CD4-positive, alpha-beta T cell (primary cell): ENCODE data around the gene TMEM94. TPM values are rescaled to one million over a fixed set of nuclear protein-coding genes. Genes with fewer than 3 reads are reported as not detected.

ENCODE experiments used
- ATAC-seq: fragments of 200-7000 bp; cut with Tn5 transposase; one replicate; pipeline ENCODE4 v1.10.0; 2022; ENCODE audit warnings: mild to moderate bottlenecking; ENCODE audit not compliant: poor library complexity
- CTCF ChIA-PET: fragments of 350-600 bp; sonication (Branson Sonifier 250); formaldehyde crosslinking; loops from one replicate; lab custom pipeline; 2021; ENCODE audit warnings: antibody characterized with exemption, inconsistent platforms; lab: Charles Lee
- POLR2A ChIA-PET: fragments of 350-600 bp; sonication (Branson Sonifier 250); formaldehyde crosslinking; loops from one replicate; lab custom pipeline; 2021; ENCODE audit warnings: antibody characterized with exemption, inconsistent platforms; lab: Charles Lee
- DNase-seq, 14 experiments: peaks; one replicate each; pipeline ENCODE4 v3.0.0-alpha.2; 2013 to 2020; ENCODE audit warnings: mixed read lengths in 2 of 14
- H3K27ac ChIP-seq, 2 donors: one replicate each; pipeline versions ENCODE4 v1.5.1 to v1.7.0; 2013; ENCODE audit warnings: low read length in 2 of 2, low read depth in 1 of 2, mild to moderate bottlenecking in 1 of 2
- H3K27me3 ChIP-seq, 2 experiments: 1 replicate in 1 of 2; 2 replicates in 1 of 2; pipeline versions ENCODE4 v1.6.1 to v1.7.0; 2013; ENCODE audit warnings: low read length in 2 of 2, control low read depth in 1 of 2, mild to moderate bottlenecking in 1 of 2, moderate library complexity in 1 of 2; ENCODE audit not compliant: insufficient read depth in 2 of 2, control insufficient read depth in 1 of 2
- H3K36me3 ChIP-seq: one replicate; pipeline ENCODE4 v1.6.1; 2013; ENCODE audit warnings: low read length, control low read depth; ENCODE audit not compliant: insufficient read depth
- H3K4me1 ChIP-seq: one replicate; pipeline ENCODE4 v1.6.1; 2013; ENCODE audit warnings: low read length, control low read depth; ENCODE audit not compliant: insufficient read depth
- H3K4me3 ChIP-seq: one replicate; pipeline ENCODE4 v1.5.1; 2013; ENCODE audit warnings: mild to moderate bottlenecking, low read length, moderate library complexity
- H3K9me3 ChIP-seq, 2 experiments: 1 replicate in 1 of 2; 2 replicates in 1 of 2; pipeline versions ENCODE4 v1.6.1 to v1.7.0; 2013; ENCODE audit warnings: low read length in 2 of 2, mild to moderate bottlenecking in 2 of 2, control low read depth in 1 of 2, moderate library complexity in 1 of 2; ENCODE audit not compliant: control insufficient read depth in 1 of 2, insufficient read depth in 1 of 2
- H3K27ac Mint-ChIP-seq: one replicate; pipeline ENCODE4 v1.8.0; 2020; ENCODE audit warnings: mixed read lengths
- H3K27me3 Mint-ChIP-seq: one replicate; pipeline ENCODE4 v1.8.0; 2021; ENCODE audit warnings: mixed read lengths
- H3K36me3 Mint-ChIP-seq: one replicate; pipeline ENCODE4 v1.8.0; 2021; ENCODE audit warnings: low read depth, mixed read lengths
- H3K4me1 Mint-ChIP-seq: one replicate; pipeline ENCODE4 v1.8.0; 2021; ENCODE audit warnings: low read depth, mixed read lengths
- H3K4me3 Mint-ChIP-seq: one replicate; pipeline ENCODE4 v1.8.0; 2020; ENCODE audit warnings: mild to moderate bottlenecking, mixed read lengths
- H3K9me3 Mint-ChIP-seq: one replicate; pipeline ENCODE4 v1.8.0; 2020; ENCODE audit warnings: mixed read lengths
- intact Hi-C, 2 experiments: fragments of 100-400 bp; cut with DNase I in 1 of 2; cut with micrococcal nuclease in 1 of 2; formaldehyde crosslinking; loops; one replicate each; pipeline versions ENCODE4 v1.15.1 to v1.9.0; 2023 to 2025; cut with DNase I, micrococcal nuclease
- total RNA-seq, 174 experiments: library from RNA in 2 of 174; stranded (reverse) in 2 of 174; gene quantifications; one replicate each; pipeline ENCODE4 v1.2.3 and lab custom pipeline; 2021 to 2026
- TF ChIP-seq, protein P1 (sequence below): fragments of 200-600 bp; IDR thresholded peaks from one replicate; pipeline ENCODE4 v1.8.0; 2022; ENCODE audit warnings: antibody characterized with exemption, mild to moderate bottlenecking

TMEM94 gene
- total RNA-seq, 2 experiments from 2014 or later = 52.8 to 57.3 TPM

- Mint-ChIP-seq H3K4me3 (no peak overlapping the region), H3K4me1 (no peaks in the 10 kb centered on the region), H3K36me3 (no peaks in the 10 kb centered on the region), H3K27me3 (no peaks in the 10 kb centered on the region), H3K9me3 (no peaks in the 10 kb centered on the region), H3K27ac (no peak overlapping the region)
- TF ChIP-seq, protein P1, sequence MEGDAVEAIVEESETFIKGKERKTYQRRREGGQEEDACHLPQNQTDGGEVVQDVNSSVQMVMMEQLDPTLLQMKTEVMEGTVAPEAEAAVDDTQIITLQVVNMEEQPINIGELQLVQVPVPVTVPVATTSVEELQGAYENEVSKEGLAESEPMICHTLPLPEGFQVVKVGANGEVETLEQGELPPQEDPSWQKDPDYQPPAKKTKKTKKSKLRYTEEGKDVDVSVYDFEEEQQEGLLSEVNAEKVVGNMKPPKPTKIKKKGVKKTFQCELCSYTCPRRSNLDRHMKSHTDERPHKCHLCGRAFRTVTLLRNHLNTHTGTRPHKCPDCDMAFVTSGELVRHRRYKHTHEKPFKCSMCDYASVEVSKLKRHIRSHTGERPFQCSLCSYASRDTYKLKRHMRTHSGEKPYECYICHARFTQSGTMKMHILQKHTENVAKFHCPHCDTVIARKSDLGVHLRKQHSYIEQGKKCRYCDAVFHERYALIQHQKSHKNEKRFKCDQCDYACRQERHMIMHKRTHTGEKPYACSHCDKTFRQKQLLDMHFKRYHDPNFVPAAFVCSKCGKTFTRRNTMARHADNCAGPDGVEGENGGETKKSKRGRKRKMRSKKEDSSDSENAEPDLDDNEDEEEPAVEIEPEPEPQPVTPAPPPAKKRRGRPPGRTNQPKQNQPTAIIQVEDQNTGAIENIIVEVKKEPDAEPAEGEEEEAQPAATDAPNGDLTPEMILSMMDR = no peak
- Histone ChIP-seq H3K4me3 (no peak overlapping the region), H3K27me3 (no peaks in the 10 kb centered on the region), H3K9me3 (no peaks in the 10 kb centered on the region), H3K4me1 (no peaks in the 10 kb centered on the region), H3K27ac (no peak overlapping the region), H3K36me3 (no peaks in the 10 kb centered on the region)
- POLR2A ChIA-PET = no interaction called here
- intact Hi-C loops = no loop called here
- no peak for DNase-seq
- ATAC-seq = no peak
- CTCF ChIA-PET = no interaction called here
These were observed 51.6 kb downstream of the TMEM94 start for GRCh38 chr17:75507733-75508719.

DNA sequence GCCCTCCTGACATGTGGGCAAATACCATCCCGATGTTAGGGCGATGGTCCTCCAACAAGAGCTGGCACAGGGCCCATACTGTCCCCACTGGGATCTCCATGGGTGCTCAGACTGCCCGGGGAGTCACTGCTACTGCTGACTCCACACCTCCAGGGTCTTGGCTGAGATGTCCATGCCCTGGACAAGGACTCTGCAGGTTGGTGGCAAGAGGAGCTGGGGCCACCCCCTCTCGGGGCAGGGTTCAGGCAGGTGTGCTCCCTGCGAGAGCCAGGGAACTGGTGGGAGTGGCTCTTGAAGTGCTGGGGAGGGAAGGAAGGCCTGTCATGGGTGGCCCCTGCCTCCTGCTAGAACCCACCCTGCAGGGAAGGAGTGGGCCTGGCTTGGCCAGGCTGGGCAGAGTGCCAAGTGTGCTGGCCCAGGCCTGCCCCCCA lies 52.5 kb downstream of the TMEM94 start:
- ChIA-PET POLR2A (no interaction called here), CTCF (no interaction called here)
- no peaks in the 10 kb centered on the region for H3K9me3 ChIP-seq
- Mint-ChIP-seq H3K9me3 (no peaks in the 10 kb centered on the region), H3K4me3 (no peak overlapping the region), H3K36me3 (no peaks in the 10 kb centered on the region), H3K27me3 (no peaks in the 10 kb centered on the region), H3K27ac (no peak overlapping the region), H3K4me1 (no peaks in the 10 kb centered on the region)
- TF ChIP-seq, protein P1 = no peak
- H3K4me3 ChIP-seq = no peak overlapping the region
- no peaks in the 10 kb centered on the region for H3K4me1 ChIP-seq
- H3K27ac ChIP-seq = no peak overlapping the region
- ATAC-seq (no peak), DNase-seq (no peak)
- no peaks in the 10 kb centered on the region for H3K36me3 ChIP-seq
- intact Hi-C loops = no loop called here
- H3K27me3 ChIP-seq = peaks cover 2 to 4% of the 10 kb centered on the region in 2 experiments

GRCh38 chr17:75509528-75510258 lies 53.3 kb downstream of the TMEM94 start:
- Mint-ChIP-seq H3K36me3 (no peaks in the 10 kb centered on the region), H3K4me3 (no peak overlapping the region), H3K9me3 (no peaks in the 10 kb centered on the region), H3K27ac (no peak overlapping the region), H3K4me1 (no peaks in the 10 kb centered on the region), H3K27me3 (no peaks in the 10 kb centered on the region)
- POLR2A ChIA-PET = no interaction called here
- CTCF ChIA-PET = no interaction called here
- intact Hi-C loops = no loop called here
- no peak for DNase-seq
- H3K4me1 ChIP-seq = peaks cover 2% of the 10 kb centered on the region
- no peak overlapping the region for H3K27ac ChIP-seq
- peaks cover 8 to 9% of the 10 kb centered on the region in 2 experiments for H3K27me3 ChIP-seq
- no peaks in the 10 kb centered on the region for H3K36me3 ChIP-seq
- no peak overlapping the region for H3K4me3 ChIP-seq
- TF ChIP-seq, protein P1 = no peak
- peaks cover 0 to 4% of the 10 kb centered on the region in 2 experiments for H3K9me3 ChIP-seq
- ATAC-seq = no peak
